Kidney tubule cell (primary cell): ENCODE results near the gene ZBTB49.
A peak's percentile ranks its signal among the peaks of the same experiment; 100 is the strongest.
"Not testable (repeated sequence)": the region's sequence is repeated elsewhere in the genome, so short reads cannot be mapped to it uniquely, and the experiment has no call there.

Source experiments
- DNase-seq: peaks from one replicate; pipeline ENCODE4 v3.0.0-alpha.2; 2018; ENCODE audit warnings: low spot score

ZBTB49 gene, protein sequence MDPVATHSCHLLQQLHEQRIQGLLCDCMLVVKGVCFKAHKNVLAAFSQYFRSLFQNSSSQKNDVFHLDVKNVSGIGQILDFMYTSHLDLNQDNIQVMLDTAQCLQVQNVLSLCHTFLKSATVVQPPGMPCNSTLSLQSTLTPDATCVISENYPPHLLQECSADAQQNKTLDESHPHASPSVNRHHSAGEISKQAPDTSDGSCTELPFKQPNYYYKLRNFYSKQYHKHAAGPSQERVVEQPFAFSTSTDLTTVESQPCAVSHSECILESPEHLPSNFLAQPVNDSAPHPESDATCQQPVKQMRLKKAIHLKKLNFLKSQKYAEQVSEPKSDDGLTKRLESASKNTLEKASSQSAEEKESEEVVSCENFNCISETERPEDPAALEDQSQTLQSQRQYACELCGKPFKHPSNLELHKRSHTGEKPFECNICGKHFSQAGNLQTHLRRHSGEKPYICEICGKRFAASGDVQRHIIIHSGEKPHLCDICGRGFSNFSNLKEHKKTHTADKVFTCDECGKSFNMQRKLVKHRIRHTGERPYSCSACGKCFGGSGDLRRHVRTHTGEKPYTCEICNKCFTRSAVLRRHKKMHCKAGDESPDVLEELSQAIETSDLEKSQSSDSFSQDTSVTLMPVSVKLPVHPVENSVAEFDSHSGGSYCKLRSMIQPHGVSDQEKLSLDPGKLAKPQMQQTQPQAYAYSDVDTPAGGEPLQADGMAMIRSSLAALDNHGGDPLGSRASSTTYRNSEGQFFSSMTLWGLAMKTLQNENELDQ

DNA sequence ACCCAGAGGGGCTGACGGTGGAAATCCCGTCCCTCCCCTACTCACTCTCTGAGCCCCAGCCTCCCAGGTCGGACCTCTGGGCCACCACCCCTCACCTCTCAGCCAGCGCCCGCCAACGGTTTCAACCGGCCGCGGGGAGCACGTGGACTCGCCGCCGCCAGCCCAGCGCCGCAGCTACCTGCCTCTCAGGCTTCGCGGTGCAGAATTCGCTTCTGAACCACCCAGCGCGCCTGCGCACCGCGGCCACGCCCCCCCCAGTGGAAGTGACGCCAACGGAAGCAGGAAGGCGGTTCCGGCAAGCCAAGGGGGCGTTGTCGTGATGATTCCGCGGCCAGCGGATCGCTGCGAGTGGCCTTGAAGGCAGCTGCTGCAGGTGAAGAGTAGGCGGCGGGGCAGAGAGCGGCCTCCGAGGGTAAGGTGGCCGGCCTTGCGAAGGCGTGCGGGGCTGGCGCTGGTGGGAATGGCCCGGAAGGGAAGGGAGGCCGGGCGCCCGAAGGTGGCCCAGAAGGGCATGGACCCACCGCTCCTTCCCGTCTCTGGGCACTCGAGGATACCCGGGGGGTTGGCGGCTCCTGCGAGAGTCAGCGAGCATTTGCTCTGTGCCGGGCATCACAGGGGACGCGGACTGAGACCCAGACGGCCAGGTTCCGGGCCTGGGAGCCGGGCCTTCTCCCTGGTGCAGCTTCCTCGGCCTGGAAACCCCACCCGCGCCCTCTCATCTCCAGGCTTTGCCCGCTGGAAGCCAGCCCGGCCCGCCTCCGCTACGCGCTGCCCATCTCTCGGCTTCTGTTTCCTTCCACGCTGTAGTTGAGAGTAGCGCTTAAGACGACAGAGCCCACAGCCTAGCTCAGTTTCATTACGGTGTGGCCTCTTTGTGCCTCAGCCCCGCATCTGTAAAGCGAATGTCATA is at the start of gene ZBTB49, which contains the start of gene LYAR:
TSS of gene ZBTB49 (plus strand) at position 311 of the 910 bp plus-strand sequence. CDS start 9,695 bp downstream, outside the sequence.
TSS of gene LYAR (minus strand) at position 214 of the 910 bp plus-strand sequence. CDS start 6,412 bp downstream, outside the sequence.
- peak; percentile 94 for DNase-seq

DNA sequence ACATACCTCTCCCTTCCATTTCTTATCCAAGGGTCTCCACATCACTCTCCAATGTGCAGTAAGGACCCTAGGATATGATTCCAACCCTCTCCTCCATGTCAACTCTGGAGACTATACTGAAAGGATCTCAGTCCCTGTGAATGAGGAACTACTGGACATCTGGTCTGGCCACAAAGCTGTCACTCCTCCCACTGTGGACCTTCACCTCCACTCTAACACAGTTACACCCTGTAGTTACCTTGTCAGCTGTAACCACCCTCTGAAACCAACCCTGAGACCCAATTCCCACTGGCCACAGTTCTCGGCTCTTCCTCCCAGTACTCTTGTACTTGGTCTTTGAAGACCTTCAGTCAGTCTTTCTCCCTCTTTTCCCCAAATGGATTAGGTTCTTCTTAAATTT is 44.9 kb upstream of the ZBTB49 start:
- no peak for DNase-seq

DNA sequence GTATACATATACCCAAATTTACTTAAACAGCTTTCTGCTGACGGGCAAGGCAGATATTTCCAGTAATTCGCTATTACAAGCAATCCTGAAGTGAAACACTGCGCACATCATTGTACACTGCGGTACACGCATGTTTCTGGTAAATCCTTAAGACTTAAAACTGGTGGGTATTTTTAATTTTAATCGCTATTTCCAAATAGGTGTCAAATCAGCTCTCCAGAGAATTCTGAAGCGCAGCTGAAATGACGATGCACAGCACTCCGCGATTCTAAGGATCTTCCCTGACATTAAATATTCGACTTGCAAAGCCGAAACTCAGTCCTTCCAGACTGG is 42.4 kb upstream of the ZBTB49 start:
- DNase-seq = no peak

DNA sequence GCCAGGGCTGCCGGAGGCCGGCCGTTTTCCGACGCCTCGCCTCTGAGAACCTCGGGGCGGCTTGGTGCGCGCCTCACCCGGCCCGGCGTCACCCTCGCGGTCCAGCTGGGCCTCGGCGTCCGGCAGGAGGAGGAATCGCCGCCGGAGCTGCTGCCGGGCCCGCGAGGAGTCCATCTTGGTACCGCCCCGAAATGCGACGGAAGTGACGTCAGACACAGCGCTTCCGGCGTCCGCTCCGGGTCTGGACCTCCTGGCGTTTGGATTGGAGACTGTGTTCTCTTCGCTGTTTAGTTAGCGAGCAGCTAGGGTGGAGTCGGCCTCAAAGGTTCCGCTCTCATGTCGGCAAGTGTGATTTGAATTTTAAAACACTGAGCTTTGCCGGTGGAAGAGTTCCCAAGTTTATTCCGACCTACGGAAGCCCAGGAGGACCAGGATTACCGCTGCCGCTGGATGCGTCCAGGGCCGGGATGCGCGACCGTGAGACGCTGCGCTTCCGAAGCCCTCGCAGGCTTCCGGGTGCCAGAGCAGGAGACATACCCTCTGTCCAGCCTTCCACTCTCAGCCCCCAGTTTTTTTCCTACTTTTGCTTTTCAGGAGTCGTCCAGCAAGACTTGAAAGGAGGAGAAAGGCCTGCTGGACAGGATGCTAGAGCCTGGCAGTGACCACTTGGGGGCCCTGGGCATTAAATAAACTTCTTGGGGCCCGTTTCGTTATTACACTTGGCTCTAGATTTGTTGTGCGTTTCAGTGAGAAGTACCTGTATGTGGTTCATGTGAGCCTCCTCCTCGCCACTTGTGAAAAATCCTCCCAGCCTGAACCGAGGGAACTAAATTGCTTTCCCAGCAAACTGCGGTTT is 41.8 kb upstream of the ZBTB49 start, which contains the start of gene TMEM128:
TSS of gene TMEM128 (minus strand) at position 195 of the 856 bp plus-strand sequence. CDS start at position 174, 21 bp downstream.
- peak; percentile 93 for DNase-seq

DNA sequence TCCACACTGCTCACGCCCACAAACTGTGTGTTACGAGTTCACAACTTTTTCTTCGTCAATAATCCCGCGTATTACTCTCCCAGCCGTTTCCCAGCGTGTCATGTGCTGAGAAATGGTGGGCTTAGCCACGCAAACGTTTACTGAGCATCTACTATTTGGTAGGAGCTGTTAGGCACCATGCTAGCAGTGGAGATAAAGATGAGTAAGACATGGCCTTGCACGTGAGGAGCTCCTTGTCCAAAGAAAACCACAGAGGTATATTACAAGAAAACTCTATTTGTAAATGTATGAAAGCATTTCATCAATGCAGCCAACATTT is 41.2 kb upstream of the ZBTB49 start:
- peak; percentile 22 for DNase-seq

DNA sequence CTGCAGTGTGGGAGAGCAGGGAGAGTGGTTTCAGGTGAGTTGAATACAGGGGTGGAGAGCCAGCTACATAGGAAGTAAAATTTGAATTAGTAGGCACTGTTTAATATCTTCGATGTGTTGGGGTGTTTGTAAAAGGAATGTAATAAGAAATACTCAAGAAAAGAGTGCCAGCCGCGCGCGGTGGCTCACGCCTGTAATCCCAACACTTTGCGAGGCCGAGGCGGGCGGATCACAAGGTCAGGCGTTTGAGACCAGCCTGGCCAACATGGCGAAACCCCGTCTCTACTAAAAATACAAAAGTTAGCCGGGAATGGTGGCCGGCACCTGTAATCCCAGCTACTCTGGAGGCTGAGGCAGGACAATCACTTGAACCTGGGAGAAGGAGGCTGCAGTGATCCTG is 40.7 kb upstream of the ZBTB49 start:
- not testable (repeated sequence) for DNase-seq

DNA sequence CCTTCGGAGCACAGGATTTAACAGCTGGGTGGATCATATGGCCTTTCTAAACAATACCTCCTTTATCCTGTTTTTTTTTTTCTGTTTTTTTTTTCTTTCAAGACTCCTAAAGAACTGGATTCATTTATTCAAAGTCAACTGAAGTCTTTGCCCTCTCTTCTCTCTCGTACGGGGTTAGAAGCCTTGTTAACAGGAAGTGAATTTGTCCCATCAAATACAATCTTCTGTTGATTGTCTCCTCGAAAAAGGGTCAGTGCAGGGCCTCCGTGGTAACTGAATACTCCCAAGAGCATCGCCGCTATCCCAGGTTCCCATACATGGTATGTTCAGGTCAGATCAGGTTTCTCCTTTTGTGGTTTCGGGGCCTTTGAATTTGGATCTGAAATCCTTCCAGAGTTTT is 40.2 kb upstream of the ZBTB49 start:
- no peak for DNase-seq

DNA sequence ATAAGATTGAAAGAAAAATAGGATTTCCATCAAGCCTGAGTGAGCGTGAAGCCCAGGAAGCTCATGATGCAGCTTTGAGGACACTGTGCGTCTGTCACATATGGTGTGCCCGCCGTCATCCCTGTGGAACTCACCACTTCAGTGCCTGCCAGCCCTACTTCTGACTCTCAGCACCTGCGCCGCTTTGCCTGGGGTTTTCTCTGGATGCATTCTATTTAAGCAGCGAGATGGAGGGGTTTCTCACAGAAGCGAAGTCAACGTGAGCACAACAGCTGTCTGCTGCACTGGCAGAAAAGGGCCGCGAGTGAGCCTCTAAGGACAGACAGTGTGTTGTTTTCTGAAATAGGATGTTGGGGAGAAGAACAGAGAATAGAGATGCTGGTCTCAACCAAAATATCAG is 35.9 kb upstream of the ZBTB49 start:
- DNase-seq = no peak

DNA sequence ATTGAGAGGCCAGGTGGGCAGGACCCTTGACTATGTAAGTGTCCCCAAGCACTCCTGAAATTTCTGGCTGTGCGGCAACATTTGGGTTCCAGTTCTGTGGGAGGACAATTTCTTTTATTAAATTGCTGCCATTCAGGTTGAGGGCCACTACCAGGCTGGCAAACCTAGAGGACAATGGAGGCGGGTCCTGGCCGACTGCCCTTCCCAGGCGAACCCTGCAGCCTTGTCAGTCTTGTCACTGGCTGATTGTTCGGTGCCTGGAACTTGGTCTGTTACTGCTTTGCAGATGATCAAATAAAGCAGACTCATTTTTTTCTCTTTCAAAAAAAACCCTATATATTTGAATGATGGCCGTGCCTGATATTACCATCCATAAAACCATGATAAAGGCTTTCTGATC is 35.4 kb upstream of the ZBTB49 start:
- no peak for DNase-seq

DNA sequence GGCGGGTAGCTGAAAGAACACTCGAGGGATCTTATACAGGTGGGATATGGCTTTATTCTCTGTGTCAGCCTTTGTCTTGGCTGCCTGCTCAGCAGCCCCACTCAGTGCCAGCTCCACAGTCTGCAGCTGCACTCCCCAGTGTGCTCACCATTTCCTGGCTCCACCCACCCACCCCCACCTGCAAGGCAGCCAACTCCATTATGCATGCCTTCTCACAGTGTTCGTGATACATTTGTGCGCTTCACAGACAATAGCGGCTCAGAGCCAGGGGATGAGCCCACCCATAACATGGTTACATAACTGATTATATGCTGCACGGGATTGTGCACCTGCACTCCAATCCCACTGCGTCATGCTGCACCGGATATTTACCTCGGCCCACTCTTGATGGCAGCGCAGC is 33.3 kb upstream of the ZBTB49 start:
- DNase-seq = no peak

DNA sequence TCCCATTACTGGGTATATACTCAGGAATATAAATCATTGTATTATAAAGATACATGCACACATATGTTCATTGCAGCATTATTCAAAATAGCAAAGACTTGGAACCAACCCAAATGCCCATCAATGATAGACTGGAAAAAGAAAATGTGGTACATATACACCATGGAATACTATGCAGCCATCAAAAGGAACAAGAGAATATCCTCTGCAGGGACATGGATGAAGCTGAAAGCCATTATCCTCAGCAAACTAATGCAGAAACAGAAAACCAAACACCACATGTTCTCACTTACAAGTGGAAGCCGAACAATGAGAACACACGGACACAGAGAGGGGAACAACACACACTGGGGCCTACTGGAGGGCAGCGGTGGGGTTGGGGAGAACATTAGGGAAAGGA is 32.3 kb upstream of the ZBTB49 start:
- DNase-seq = not testable (repeated sequence)

DNA sequence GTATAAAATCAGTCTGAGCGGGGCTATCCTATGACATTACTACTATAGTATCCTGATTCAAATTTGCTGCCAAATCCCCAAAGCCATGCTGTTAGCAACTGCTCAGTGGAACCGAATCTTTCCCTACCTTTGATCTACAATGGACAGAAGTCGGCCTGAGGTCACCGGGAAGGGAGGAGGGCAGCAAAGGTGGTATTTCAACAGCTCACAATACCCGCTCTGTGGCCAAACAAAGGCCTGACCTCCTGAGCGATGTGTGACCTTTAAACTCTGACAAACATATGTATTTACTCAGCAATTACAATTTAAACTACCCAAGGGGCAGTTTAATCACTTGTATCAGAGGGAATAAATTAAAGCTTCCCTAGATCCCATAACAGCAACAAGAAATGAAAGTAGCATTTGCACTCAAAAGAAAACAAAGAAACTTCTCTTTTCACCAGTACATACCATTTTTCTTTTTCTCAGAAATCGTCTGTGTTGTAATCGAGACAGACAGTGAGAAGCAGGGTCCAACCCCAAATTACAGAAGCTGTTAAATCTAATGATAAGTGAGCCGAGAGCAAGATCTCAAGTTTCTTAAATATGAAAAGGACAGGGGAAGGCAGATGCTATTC is 30.5 kb upstream of the ZBTB49 start:
- DNase-seq = no peak

DNA sequence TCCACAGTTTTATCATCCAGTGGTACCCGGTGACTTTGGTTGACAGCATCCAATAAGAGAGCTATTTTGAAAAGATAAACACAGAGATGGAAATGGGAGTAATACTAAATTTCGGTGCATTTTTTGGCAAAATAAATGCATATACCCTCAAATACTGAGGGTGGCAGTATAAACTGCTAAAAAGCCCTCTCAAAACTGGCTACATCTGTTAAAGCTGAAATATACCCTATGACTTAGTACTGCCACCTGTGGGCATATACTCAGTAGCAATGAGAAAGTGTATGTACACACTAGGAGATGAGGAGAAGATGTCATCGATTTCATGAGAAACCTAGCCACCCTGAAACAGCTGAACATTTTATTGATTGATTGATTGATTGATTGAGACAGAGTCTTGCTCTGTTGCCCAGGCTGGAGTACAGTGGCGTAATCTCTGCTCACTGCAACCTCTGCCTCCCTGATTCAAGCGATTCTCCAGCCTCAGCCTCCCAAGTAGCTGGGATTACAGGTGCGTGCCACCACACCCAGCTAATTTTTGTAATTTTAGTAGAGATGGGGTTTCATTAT is 29.8 kb upstream of the ZBTB49 start:
- peak; percentile 53 for DNase-seq

DNA sequence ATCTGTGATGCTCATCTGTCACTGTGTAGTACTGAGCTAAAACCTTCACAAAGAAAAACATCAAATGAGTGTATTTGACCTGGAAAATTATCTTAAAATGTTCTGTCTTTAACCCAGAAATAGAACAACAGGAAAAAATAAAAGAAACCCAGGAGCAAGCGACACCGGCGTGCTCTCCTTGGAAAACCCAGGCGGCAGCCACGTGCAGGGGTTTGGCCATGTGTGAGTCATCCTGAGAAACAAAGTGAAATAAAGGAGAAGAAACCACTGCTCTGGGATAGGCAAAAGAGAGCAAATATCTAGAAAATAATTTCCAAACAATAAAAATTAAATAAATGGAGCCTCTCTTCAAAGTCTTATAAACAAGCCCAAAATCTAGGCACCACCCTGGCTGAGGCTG is 22.1 kb upstream of the ZBTB49 start:
- DNase-seq = no peak

DNA sequence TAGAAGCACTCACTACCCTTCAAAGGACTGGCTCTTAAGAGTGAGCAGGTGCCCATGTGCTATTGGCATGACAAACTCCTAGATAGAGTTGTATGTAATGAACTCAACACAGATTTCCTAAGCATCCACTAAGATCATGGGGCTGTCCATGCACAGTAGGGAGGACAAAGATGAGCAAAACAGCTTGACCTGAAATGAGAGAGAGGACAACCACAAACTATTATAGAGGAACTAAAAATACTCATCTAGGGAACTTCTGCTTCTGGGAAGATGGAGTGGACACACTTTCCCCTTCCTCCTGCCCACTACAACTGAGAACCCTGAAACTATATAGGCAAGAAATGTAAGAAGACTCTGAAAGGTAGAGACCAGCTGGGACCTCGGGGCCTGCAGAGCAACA is 21.3 kb upstream of the ZBTB49 start:
- DNase-seq = no peak

DNA sequence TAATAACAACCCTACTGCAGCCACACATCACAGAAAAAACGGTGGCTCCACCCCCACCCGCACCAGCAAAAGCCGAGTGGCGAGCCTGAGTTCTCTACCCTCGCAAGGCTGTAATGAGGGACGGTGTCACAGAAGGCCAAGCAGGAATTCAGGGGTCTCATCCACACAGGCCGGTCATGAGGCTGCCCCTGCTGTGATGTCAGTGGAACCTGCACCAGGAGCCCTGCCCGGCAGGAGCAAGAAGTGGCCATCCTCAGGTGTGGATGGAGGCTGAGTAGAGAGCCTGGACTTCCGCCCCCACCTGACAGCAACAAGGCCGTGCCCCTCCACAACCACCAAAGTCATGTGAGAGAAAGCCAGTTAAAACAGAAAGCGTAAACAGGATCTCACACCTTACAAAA is 20.7 kb upstream of the ZBTB49 start:
- DNase-seq = no peak

DNA sequence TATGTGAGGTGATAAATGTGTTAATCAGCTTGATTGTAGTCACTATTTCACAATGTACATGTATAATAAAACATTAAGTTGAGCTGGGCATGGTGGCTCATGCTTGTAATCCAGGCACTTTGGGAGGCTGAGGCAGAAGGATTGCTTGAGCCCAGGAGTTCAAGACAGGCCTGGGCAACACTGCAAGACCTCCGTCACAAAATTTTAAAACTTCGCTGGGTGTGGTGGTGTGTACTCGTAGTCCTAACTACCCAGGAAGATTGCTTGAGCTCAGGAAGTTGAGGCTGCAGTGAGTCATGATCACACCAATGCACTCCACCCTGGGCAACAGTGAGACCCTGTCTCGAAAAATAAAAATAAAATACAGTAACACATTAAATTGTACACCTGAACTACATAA is 20.2 kb upstream of the ZBTB49 start:
- no peak for DNase-seq

DNA sequence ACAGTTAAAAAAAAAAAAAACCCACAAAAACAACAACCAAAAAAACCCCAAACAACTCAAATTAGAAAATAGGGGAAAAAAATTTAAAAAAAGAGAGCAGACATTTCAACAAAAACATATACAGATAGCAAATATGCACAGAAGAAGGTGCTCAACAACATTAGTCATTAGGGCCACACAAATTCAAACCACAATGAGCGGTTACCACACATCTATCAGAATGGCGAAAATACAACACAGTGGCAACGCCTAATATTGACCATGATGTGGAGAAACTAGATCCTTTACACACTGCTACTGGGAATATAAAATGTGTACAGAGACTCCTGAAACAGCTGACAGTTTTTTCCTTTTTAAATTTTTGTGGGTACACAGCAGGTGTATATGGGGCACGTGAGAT is 19.5 kb upstream of the ZBTB49 start:
- no peak for DNase-seq

DNA sequence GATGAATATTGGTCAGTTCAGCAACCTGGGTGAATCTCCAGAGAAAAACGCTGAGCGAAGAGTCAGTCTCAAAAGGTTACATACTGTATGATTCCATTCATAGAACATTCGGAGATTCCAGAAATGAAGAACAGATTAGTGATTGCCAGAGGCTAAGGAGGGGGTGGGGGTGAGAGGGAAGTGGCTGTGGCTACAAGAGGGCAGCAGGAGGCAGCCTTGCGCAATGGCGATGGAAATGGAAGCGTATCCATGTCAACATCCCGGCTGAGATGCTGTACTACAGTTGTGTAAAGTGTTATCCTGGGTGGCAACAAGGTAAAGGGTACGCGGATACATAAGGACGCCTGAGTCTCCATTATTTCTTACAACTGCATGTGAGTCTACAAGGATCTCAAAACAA is 18.1 kb upstream of the ZBTB49 start:
- DNase-seq = no peak

DNA sequence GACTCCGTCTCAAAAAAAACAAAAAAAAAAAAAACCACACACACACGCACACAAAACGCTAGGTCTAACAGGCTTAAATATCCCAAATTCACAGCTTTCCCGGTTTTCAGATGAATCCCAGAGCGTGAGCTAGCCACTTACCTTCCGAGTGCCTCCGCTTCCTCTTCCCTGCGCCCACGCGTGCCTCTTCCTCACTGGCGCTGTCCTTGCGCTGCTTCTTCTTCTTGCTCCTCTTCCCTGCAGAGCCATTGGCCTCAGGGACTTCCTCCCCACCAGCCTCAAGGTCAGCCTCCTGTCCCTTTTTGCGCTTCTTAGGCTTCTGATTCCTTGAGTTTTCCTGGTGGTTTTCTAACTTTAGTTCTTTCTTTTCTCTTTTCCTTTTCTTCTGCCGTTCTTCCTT is 15.8 kb upstream of the ZBTB49 start:
- no peak for DNase-seq

DNA sequence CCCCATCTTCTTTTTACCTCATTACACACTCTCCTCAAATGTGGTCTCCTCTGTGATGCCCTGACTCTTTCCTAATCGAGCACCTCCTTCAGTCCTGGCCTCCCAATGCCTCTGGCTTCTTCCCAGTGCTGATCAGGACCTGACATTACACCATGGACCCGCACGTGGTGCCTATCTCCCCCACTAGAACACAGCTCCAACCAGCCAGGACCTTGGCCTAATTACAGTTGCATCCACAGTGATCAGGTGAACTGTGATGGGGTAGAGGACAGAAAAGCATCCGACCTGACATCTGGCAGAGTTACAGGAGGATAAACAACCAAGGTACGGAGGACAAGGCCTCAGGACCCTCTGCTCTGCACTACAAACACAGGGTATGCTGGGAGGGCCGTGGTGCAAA is 12.5 kb upstream of the ZBTB49 start:
- DNase-seq = no peak
